ENCODE results near the gene THRAP3. TPM values are rescaled to one million over a fixed set of nuclear protein-coding genes. Genes with fewer than 3 reads are reported as not detected.

The THRAP3 gene
- total and polyA plus RNA-seq, 2 of the 8 experiments (the other 6 are each of a cell fraction or from before 2014, with no cell fraction given): 40.2 to 183 TPM

- Histone ChIP-seq H3K14ac (ENCODE audit: insufficient read length) (no peak overlapping the region), H2BK15ac (ENCODE audit: low read length) (no peak overlapping the region), H4K8ac (ENCODE audit: extremely low read depth, insufficient read depth, low read length) (no peak overlapping the region), H2BK120ac (replicated peaks; ENCODE audit: low read depth, low read length) (no peak overlapping the region), H3K4me3 (ENCODE audit: extremely low read depth in 1 of 4, insufficient read depth in 2 of 4, low read depth in 3 of 4, low read length in 4 of 4) (no peak overlapping the region), H2AFZ (ENCODE audit: low read length) (no peak overlapping the region), H3K4me1 (replicated peaks in 1 of 4; ENCODE audit: control insufficient read depth in 3 of 4, insufficient read depth in 4 of 4, low read length in 3 of 4) (no peaks in the 10 kb centered on the region; a peak in 1 of 7 replicates), H2AK5ac (ENCODE audit: low read depth, low read length) (no peak overlapping the region), H3K23me2 (ENCODE audit: low read depth, low read length) (no peaks in the 10 kb centered on the region), H2BK20ac (ENCODE audit: low read length) (no peak overlapping the region), H3K79me2 (ENCODE audit: control insufficient read depth in 1 of 2, insufficient read depth in 2 of 2, low read length in 2 of 2) (no peaks in the 10 kb centered on the region), H3K18ac (ENCODE audit: extremely low read depth, low read length) (no peak overlapping the region), H4K5ac (ENCODE audit: insufficient read length, low read depth, low read length) (no peak overlapping the region), H2BK12ac (ENCODE audit: low read depth, low read length) (no peak overlapping the region), H4K91ac (replicated peaks; ENCODE audit: insufficient read length, low read length) (no peak overlapping the region), H3K23ac (ENCODE audit: insufficient read length) (no peak overlapping the region), H2BK5ac (ENCODE audit: low read depth, low read length) (no peak overlapping the region), H3K27me3 (replicated peaks in 1 of 4; ENCODE audit: control insufficient read depth in 3 of 4, extremely low read depth in 1 of 4, insufficient read depth in 3 of 4, low read length in 3 of 4) (no peaks in the 10 kb centered on the region; a peak in 1 of 7 replicates), H3K79me1 (ENCODE audit: low read depth, low read length) (no peaks in the 10 kb centered on the region), H3K56ac (replicated peaks; ENCODE audit: insufficient read length, low read depth, low read length) (no peak overlapping the region), H3K9me3 (ENCODE audit: insufficient read depth in 2 of 2, low read depth in 1 of 2, low read length in 1 of 2) (no peaks in the 10 kb centered on the region), H3K27ac (ENCODE audit: low read depth, low read length) (no peak overlapping the region), H3K4me2 (ENCODE audit: insufficient read depth in 1 of 2, low read depth in 2 of 2, low read length in 2 of 2) (no peak overlapping the region), H4K20me1 (replicated peaks in 1 of 2; ENCODE audit: control insufficient read depth in 1 of 2, insufficient read depth in 2 of 2, low read length in 2 of 2) (peaks cover 3% of the 10 kb centered on the region in 2 experiments), H3K36me3 (ENCODE audit: control insufficient read depth in 2 of 4, insufficient read depth in 4 of 4, low read length in 3 of 4) (peaks cover 0 to 14% (median 4%) of the 10 kb centered on the region in 4 experiments; a peak in 5 of 8 replicates), H3K4ac (replicated peaks; ENCODE audit: insufficient read length, low read depth, low read length) (no peak overlapping the region), H3K9ac (replicated peaks in 1 of 4; ENCODE audit: extremely low read depth in 1 of 4, low read depth in 3 of 4, low read length in 3 of 4) (no peak overlapping the region)
- FAIRE-seq: no peak
- 94% methylated on average over 32 of the region's 34 CpGs; no CpG with 5 or more reads in 1 of the 2 experiments for WGBS, 2 experiments (ENCODE audit: extremely low coverage in 1 of 2, insufficient coverage in 1 of 2, insufficient read length in 1 of 2, insufficient replicate concordance in 2 of 2, low coverage in 1 of 2, low lambda C conversion rate in 2 of 2, missing lambda C conversion rate in 1 of 2)
- CTCF ChIA-PET (ENCODE audit: partially characterized antibody): interaction anchor here (0.6 to 10.0 kb wide), 37 partner anchors 8 to 254 kb away, joined by 3 to 150 read pairs (median 5); partner anchors contain the start of genes EVA1B and THRAP3
- POLR2A ChIA-PET (ENCODE audit: partially characterized antibody): interaction anchor here (0.7 to 4.9 kb wide), 10 partner anchors 11 to 60 kb away, joined by 3 to 37 read pairs (median 4); partner anchors contain the start of gene EVA1B
- no peak for DNase-seq (ENCODE audit: low read depth in 1 of 2, low spot score in 2 of 2)
- TF ChIP-seq CHD2 (IDR thresholded peaks at IDR 0.05; ENCODE audit: low read length) (no peak), TAF1 (IDR thresholded peaks at IDR 0.05; ENCODE audit: low read depth, low read length) (no peak), CTBP2 (IDR thresholded peaks at IDR 0.05; ENCODE audit: borderline replicate concordance, insufficient read depth, insufficient read length, low read length) (no peak), SP2 (IDR thresholded peaks at IDR 0.05; ENCODE audit: low read length) (no peak), MAX (IDR thresholded peaks at IDR 0.05) (no peak), CTCF (IDR thresholded peaks at IDR 0.05; ENCODE audit: control extremely low read depth in 1 of 3, insufficient read depth in 1 of 3, low read depth in 1 of 3, low read length in 3 of 3) (no peak), GTF2F1 (IDR thresholded peaks at IDR 0.05; ENCODE audit: borderline replicate concordance, low read depth, low read length) (no peak), SIX5 (IDR thresholded peaks at IDR 0.05; ENCODE audit: low read depth, low read length) (no peak), KDM1A (IDR thresholded peaks at IDR 0.05; ENCODE audit: borderline replicate concordance, low read length) (no peak), YY1 (IDR thresholded peaks at IDR 0.05; ENCODE audit: low read depth, low read length) (no peak)
These were observed 117.5 kb downstream of the THRAP3 start for GRCh38 chr1:36341626-36342320.

All from H1 (cell line).